Caco-2 (cell line): ENCODE data around the gene LRCH2. TPM values are rescaled to one million over a fixed set of nuclear protein-coding genes. Genes with fewer than 3 reads are reported as not detected.
A peak's percentile ranks its signal among the peaks of the same experiment; 100 is the strongest.
"Not testable (repeated sequence)": the region's sequence is repeated elsewhere in the genome, so short reads cannot be mapped to it uniquely, and the experiment has no call there.

ENCODE experiments used
- BruUV-seq: library from RNA; stranded (reverse); fragments of 400-500 nt; replicated peaks from 2 replicates; lab custom pipeline; 2021; lab: Mats Ljungman, UMichigan
- CTCF ChIA-PET: fragments of 300-600 bp; sonication (Branson Sonifier 250); formaldehyde crosslinking; loops from one replicate; lab custom pipeline; 2022; ENCODE audit warnings: antibody characterized with exemption; lab: Charles Lee
- POLR2A ChIA-PET: fragments of 300-600 bp; sonication (Branson Sonifier 250); formaldehyde crosslinking; loops from one replicate; lab custom pipeline; 2022; ENCODE audit warnings: antibody characterized with exemption; lab: Charles Lee
- DNase-seq, 2 experiments: peaks; one replicate each; pipeline versions ENCODE4 v3.0.0 to v3.0.0-alpha.2; 2020 to 2022
- H3K27me3 ChIP-seq: replicated peaks from 2 replicates; pipeline ENCODE4 v1.6.0; 2011; ENCODE audit warnings: low read length; ENCODE audit not compliant: control insufficient read depth, insufficient read depth
- H3K36me3 ChIP-seq: 2 replicates; pipeline ENCODE4 v1.5.1; 2011; ENCODE audit warnings: low read length; ENCODE audit not compliant: control insufficient read depth, insufficient read depth
- H3K4me1 ChIP-seq: fragments of 250-450 bp; sonication (Bioruptor Pico); 2 replicates; pipeline ENCODE4 v1.5.1; 2020; ENCODE audit warnings: mild to moderate bottlenecking
- H3K4me3 ChIP-seq: 2 replicates; pipeline ENCODE4 v1.5.1; 2011; ENCODE audit warnings: low read depth, mild to moderate bottlenecking, control low read depth, low read length
- H3K9me3 ChIP-seq: fragments of 250-450 bp; sonication (Bioruptor Pico); 2 replicates; pipeline ENCODE4 v1.5.1; 2020; ENCODE audit warnings: mild to moderate bottlenecking, moderate library complexity
- H3K27ac Mint-ChIP-seq: one replicate; pipeline ENCODE4 v1.8.0; 2022; ENCODE audit warnings: mixed read lengths; ENCODE audit not compliant: unreplicated experiment
- H3K27me3 Mint-ChIP-seq: one replicate; pipeline ENCODE4 v1.8.0; 2022; ENCODE audit warnings: mixed read lengths; ENCODE audit not compliant: insufficient read depth, unreplicated experiment
- H3K36me3 Mint-ChIP-seq: one replicate; pipeline ENCODE4 v1.8.0; 2022; ENCODE audit warnings: mild to moderate bottlenecking, mixed read lengths; ENCODE audit not compliant: insufficient read depth, unreplicated experiment
- H3K4me1 Mint-ChIP-seq: one replicate; pipeline ENCODE4 v1.8.0; 2022; ENCODE audit warnings: low read depth, mixed read lengths; ENCODE audit not compliant: unreplicated experiment
- H3K4me3 Mint-ChIP-seq: one replicate; pipeline ENCODE4 v1.8.0; 2022; ENCODE audit warnings: mild to moderate bottlenecking, moderate library complexity, mixed read lengths; ENCODE audit not compliant: unreplicated experiment
- H3K9me3 Mint-ChIP-seq: one replicate; pipeline ENCODE4 v1.8.0; 2022; ENCODE audit warnings: mixed read lengths; ENCODE audit not compliant: unreplicated experiment
- intact Hi-C: fragments of 100-400 bp; cut with micrococcal nuclease; formaldehyde crosslinking; loops from one replicate; pipeline ENCODE4 v1.10.0; 2022; ENCODE audit not compliant: unreplicated experiment
- total RNA-seq: library from RNA; stranded (reverse); gene quantifications from 2 replicates; pipeline ENCODE4 v1.2.3, GENCODE V29; 2022
- TF ChIP-seq, protein P1 (sequence below), 2 experiments: fragments of 200-600 bp in 1 of 2; IDR thresholded peaks; 1 replicate in 1 of 2; 2 replicates in 1 of 2; pipeline versions ENCODE4 v1.5.1 to v1.8.0; 2011 to 2022; ENCODE audit warnings: antibody characterized with exemption in 1 of 2, control low read depth in 1 of 2, inconsistent platforms in 1 of 2, low read depth in 1 of 2, low read length in 1 of 2, mild to moderate bottlenecking in 1 of 2, moderate library complexity in 1 of 2; ENCODE audit not compliant: insufficient read depth in 1 of 2, severe bottlenecking in 1 of 2, unreplicated experiment in 1 of 2

LRCH2 gene
- total RNA-seq, 1 experiment from 2014 or later, result 0.18 TPM

DNA sequence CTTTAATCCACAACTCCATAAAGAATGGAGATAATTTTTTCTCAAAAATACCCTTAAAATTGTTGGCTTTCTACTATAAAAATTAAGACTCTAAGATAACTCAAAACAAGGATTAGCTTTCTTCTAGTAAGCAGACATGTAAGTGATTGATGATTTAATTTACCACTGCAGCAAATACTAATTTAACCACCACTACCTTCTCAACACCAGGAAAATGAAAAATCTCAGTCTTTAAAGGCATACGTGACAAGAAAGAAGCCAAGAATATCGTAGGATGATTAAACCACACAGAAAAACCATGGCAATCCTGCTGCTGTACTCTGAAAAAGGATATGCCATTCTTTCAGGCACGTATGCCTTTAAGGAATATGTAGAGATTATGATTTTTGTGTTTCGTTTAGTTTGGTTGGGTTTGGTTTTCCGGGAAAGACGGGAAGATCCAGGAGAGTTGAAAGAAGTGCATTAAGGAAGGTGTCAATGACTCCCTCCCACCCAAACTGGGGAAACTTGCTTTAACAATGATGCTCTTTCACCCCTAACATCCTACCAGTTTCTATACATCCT is 881 bp downstream of the LRCH2 start:
- H3K36me3 ChIP-seq, result no peaks in the 10 kb centered on the region
- Mint-ChIP-seq H3K4me1 (no peaks in the 10 kb centered on the region), H3K9me3 (no peaks in the 10 kb centered on the region), H3K4me3 (no peak overlapping the region), H3K27ac (no peak overlapping the region), H3K36me3 (no peaks in the 10 kb centered on the region), H3K27me3 (peaks cover 3% of the 10 kb centered on the region)
- intact Hi-C loops, result no loop called here
- TF ChIP-seq, protein P1, sequence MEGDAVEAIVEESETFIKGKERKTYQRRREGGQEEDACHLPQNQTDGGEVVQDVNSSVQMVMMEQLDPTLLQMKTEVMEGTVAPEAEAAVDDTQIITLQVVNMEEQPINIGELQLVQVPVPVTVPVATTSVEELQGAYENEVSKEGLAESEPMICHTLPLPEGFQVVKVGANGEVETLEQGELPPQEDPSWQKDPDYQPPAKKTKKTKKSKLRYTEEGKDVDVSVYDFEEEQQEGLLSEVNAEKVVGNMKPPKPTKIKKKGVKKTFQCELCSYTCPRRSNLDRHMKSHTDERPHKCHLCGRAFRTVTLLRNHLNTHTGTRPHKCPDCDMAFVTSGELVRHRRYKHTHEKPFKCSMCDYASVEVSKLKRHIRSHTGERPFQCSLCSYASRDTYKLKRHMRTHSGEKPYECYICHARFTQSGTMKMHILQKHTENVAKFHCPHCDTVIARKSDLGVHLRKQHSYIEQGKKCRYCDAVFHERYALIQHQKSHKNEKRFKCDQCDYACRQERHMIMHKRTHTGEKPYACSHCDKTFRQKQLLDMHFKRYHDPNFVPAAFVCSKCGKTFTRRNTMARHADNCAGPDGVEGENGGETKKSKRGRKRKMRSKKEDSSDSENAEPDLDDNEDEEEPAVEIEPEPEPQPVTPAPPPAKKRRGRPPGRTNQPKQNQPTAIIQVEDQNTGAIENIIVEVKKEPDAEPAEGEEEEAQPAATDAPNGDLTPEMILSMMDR (IDR thresholded peaks at IDR 0.05; ENCODE audit: insufficient read depth in 1 of 2, low read depth in 1 of 2, low read length in 1 of 2, severe bottlenecking in 1 of 2, unreplicated experiment in 1 of 2), result no peak
- H3K4me3 ChIP-seq, result no peak overlapping the region
- H3K4me1 ChIP-seq, result no peaks in the 10 kb centered on the region
- H3K27me3 ChIP-seq, result no peaks in the 10 kb centered on the region
- CTCF ChIA-PET, result no interaction called here
- POLR2A ChIA-PET, result no interaction called here
- DNase-seq, result no peak
- no TSS peak for BruUV-seq
- no peaks in the 10 kb centered on the region for H3K9me3 ChIP-seq

DNA sequence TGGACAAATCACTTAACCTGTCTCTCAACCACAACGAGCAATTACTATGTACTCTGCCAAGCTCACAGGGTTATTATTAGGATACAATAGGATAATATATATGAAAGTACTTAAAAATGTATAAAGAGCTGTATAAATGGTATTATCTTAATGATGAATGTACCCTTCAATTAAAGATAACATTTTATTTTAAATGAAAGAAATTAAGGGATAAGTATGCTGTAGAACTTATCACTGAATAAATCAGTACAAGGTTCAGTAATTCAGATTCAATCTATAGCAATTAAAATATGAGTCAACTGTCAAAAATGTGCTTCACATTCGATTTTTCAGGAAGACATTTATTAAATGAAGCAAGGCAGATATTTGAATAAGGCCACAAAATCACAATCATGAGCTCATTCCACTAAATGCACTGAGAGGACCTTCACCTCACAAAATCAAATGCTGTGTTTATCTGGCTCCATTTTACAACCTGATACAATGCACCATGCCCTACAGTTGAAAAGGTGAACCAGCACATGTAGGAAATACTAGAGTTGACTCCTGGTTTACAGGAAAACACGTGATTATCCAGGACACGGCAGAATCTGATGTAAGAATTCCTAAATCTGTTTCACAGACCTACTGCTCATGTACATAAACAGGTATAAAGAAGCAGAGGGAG is 4.4 kb downstream of the LRCH2 start:
- TF ChIP-seq, protein P1 (IDR thresholded peaks at IDR 0.05; ENCODE audit: insufficient read depth in 1 of 2, low read depth in 1 of 2, low read length in 1 of 2, severe bottlenecking in 1 of 2, unreplicated experiment in 1 of 2), result no peak
- Mint-ChIP-seq H3K4me1 (no peaks in the 10 kb centered on the region), H3K27me3 (peaks cover 3% of the 10 kb centered on the region), H3K36me3 (no peaks in the 10 kb centered on the region), H3K4me3 (no peak overlapping the region), H3K9me3 (no peaks in the 10 kb centered on the region), H3K27ac (no peak overlapping the region)
- no peaks in the 10 kb centered on the region for H3K9me3 ChIP-seq
- no peaks in the 10 kb centered on the region for H3K4me1 ChIP-seq
- no peaks in the 10 kb centered on the region for H3K36me3 ChIP-seq
- no peak for DNase-seq
- CTCF ChIA-PET, result no interaction called here
- no peak overlapping the region for H3K4me3 ChIP-seq
- intact Hi-C loops, result no loop called here
- POLR2A ChIA-PET, result no interaction called here
- H3K27me3 ChIP-seq, result no peaks in the 10 kb centered on the region
- BruUV-seq, result no TSS peak

DNA sequence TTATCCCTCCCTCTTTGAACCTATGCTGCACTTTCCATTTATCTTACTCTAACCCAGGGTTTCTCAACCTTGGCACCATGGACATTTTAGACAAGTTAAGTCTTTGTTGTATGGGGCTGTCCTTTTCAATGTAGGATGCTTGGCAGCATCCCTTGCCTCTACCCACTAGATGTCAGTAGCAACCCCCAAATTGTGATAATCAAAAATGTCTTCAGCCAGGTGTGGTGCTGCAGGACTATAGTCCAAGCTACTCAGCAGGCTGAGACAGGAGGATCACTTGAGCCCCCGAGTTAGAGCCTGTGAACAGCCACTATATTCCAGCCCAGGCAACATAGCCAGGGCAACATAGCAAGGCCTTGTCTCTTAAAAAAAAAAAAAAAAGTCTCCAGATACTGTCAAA is 7.0 kb downstream of the LRCH2 start:
- POLR2A ChIA-PET, result no interaction called here
- Mint-ChIP-seq H3K4me3 (no peak overlapping the region), H3K27ac (no peak overlapping the region), H3K4me1 (no peaks in the 10 kb centered on the region), H3K36me3 (no peaks in the 10 kb centered on the region), H3K27me3 (peaks cover 3% of the 10 kb centered on the region), H3K9me3 (no peaks in the 10 kb centered on the region)
- no peaks in the 10 kb centered on the region for H3K9me3 ChIP-seq
- H3K27me3 ChIP-seq, result no peaks in the 10 kb centered on the region
- DNase-seq, result peak; percentile 38
- TF ChIP-seq, protein P1 (IDR thresholded peaks at IDR 0.05; ENCODE audit: insufficient read depth in 1 of 2, low read depth in 1 of 2, low read length in 1 of 2, severe bottlenecking in 1 of 2, unreplicated experiment in 1 of 2), result peak; percentile 35 to 74
- no TSS peak for BruUV-seq
- H3K4me3 ChIP-seq, result no peak overlapping the region
- CTCF ChIA-PET, result interaction anchor here (0.6 to 1.0 kb wide), 6 partner anchors 32 to 492 kb away, joined by 3 to 6 read pairs (median 4); no protein-coding TSS in a partner anchor
- intact Hi-C loops, result loop anchor here (1.0 to 2.0 kb wide), 6 partner anchors 41 to 463 kb away; no protein-coding TSS in a partner anchor
- H3K36me3 ChIP-seq, result no peaks in the 10 kb centered on the region
- no peaks in the 10 kb centered on the region for H3K4me1 ChIP-seq

GRCh38 chrX:115217346-115217745 is 16.6 kb downstream of the LRCH2 start:
- H3K27me3 Mint-ChIP-seq, H3K27me3 ChIP-seq, H3K36me3 ChIP-seq, H3K9me3 ChIP-seq, H3K9me3 Mint-ChIP-seq, H3K4me3 ChIP-seq, BruUV-seq, DNase-seq, H3K27ac Mint-ChIP-seq, CTCF ChIA-PET, intact Hi-C loops, POLR2A ChIA-PET, H3K4me3 Mint-ChIP-seq, H3K4me1 Mint-ChIP-seq, H3K36me3 Mint-ChIP-seq, H3K4me1 ChIP-seq: not testable (repeated sequence)
